ENCODE results near the gene IFNL4. TPM values are rescaled to one million over a fixed set of nuclear protein-coding genes. Genes with fewer than 3 reads are reported as not detected.

IFNL4 gene
- total RNA-seq, 1 donor from 2014 or later, result not detected

DNA sequence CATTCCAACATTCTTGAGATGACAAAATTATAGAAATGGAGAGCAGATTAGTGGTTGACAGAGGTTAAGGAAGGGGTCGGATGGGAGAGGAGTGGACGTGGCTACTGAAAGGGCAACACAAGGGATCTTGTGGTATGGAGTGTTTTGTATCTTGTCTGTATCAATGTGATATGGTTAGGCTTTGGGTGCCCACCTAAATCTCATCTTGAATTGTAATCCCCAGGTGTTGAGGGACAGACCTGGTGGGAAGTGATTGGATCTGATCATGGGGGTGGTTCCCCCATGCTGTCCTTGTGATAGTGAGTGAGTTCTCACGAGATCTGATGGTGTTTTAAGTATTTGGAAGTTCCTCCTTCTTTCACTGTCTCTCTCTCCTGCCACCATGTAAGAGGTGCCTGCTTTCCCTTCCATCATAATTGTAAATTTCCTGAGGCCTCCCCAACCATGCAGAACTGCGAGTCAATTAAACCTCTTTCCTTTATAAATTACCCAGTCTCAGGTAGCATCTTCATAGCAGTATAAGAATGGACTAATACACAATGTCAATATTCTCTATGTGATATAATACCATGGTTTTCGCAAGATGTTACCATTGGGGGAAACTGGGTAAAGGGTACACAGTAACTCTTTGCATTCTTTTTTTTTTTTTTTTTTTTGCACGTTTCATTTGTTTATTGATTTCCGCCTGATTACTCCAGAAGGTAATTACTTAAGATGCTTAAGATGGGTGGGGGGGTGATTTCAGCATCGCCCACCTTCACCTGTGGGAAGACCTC lies 4.9 kb upstream of the IFNL4 start:
- peaks cover 68% of the 10 kb centered on the region for H3K27me3 Mint-ChIP-seq (ENCODE audit: low read depth, unreplicated experiment)
- H3K4me3 Mint-ChIP-seq (ENCODE audit: unreplicated experiment), result no peak overlapping the region

GRCh38 chr19:39252458-39252857 lies 3.8 kb upstream of the IFNL4 start:
- H3K36me3 ChIP-seq (ENCODE audit: insufficient read depth, low read length), result no peaks in the 10 kb centered on the region
- Mint-ChIP-seq H3K9me3 (ENCODE audit: unreplicated experiment) (peaks cover 3% of the 10 kb centered on the region), H3K27me3 (ENCODE audit: low read depth, unreplicated experiment) (peaks cover 68% of the 10 kb centered on the region), H3K4me3 (ENCODE audit: unreplicated experiment) (no peak overlapping the region), H3K4me1 (ENCODE audit: low read depth, unreplicated experiment) (no peaks in the 10 kb centered on the region), H3K36me3 (ENCODE audit: low read depth, unreplicated experiment) (no peaks in the 10 kb centered on the region), H3K27ac (ENCODE audit: unreplicated experiment) (no peak overlapping the region)
- FAIRE-seq, result no peak
- no peaks in the 10 kb centered on the region for H3K79me2 ChIP-seq (ENCODE audit: insufficient read depth, low read length)
- DNase-seq (ENCODE audit: low read depth), result no peak
- TF ChIP-seq, protein P1, sequence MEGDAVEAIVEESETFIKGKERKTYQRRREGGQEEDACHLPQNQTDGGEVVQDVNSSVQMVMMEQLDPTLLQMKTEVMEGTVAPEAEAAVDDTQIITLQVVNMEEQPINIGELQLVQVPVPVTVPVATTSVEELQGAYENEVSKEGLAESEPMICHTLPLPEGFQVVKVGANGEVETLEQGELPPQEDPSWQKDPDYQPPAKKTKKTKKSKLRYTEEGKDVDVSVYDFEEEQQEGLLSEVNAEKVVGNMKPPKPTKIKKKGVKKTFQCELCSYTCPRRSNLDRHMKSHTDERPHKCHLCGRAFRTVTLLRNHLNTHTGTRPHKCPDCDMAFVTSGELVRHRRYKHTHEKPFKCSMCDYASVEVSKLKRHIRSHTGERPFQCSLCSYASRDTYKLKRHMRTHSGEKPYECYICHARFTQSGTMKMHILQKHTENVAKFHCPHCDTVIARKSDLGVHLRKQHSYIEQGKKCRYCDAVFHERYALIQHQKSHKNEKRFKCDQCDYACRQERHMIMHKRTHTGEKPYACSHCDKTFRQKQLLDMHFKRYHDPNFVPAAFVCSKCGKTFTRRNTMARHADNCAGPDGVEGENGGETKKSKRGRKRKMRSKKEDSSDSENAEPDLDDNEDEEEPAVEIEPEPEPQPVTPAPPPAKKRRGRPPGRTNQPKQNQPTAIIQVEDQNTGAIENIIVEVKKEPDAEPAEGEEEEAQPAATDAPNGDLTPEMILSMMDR (IDR thresholded peaks at IDR 0.05; ENCODE audit: insufficient read depth, low read depth, low read length), result no peak
- TF ChIP-seq EZH2 (IDR thresholded peaks at IDR 0.05; ENCODE audit: insufficient read depth, low read length), result no peak
- H3K4me3 ChIP-seq (ENCODE audit: insufficient read depth, low read depth, low read length), result no peak overlapping the region
- no peak overlapping the region for H3K4me2 ChIP-seq (ENCODE audit: low read length)
- no peaks in the 10 kb centered on the region for H4K20me1 ChIP-seq (ENCODE audit: insufficient read depth, low read length)
- no peaks in the 10 kb centered on the region for H3K9me3 ChIP-seq (ENCODE audit: insufficient read depth, low read depth, low read length)
- H3K27me3 ChIP-seq (ENCODE audit: insufficient read depth, low read length), result peaks cover 39% of the 10 kb centered on the region
- H3K4me1 ChIP-seq (ENCODE audit: insufficient read depth, low read length), result no peaks in the 10 kb centered on the region
- H2AFZ ChIP-seq (ENCODE audit: low read depth, low read length), result no peak overlapping the region
- no peak overlapping the region for H3K9ac ChIP-seq (ENCODE audit: low read length)
- H3K27ac ChIP-seq (ENCODE audit: low read depth, low read length), result no peak overlapping the region

More for the DNA sequence above, 4.9 kb upstream of the IFNL4 start:
- FAIRE-seq, result no peak
- no peaks in the 10 kb centered on the region for H3K79me2 ChIP-seq (ENCODE audit: insufficient read depth, low read length)
- no peak overlapping the region for H3K4me3 ChIP-seq (ENCODE audit: insufficient read depth, low read depth, low read length)
- no peaks in the 10 kb centered on the region for H4K20me1 ChIP-seq (ENCODE audit: insufficient read depth, low read length)
- H3K27ac ChIP-seq (ENCODE audit: low read depth, low read length), result no peak overlapping the region
- no peaks in the 10 kb centered on the region for H3K36me3 ChIP-seq (ENCODE audit: insufficient read depth, low read length)
- peaks cover 30% of the 10 kb centered on the region for H3K27me3 ChIP-seq (ENCODE audit: insufficient read depth, low read length)
- H2AFZ ChIP-seq (ENCODE audit: low read depth, low read length), result no peak overlapping the region
- no peaks in the 10 kb centered on the region for H3K4me1 ChIP-seq (ENCODE audit: insufficient read depth, low read length)
- H3K9ac ChIP-seq (ENCODE audit: low read length), result no peak overlapping the region
- no peak overlapping the region for H3K27ac Mint-ChIP-seq (ENCODE audit: unreplicated experiment)
- no peak for TF ChIP-seq EZH2 (IDR thresholded peaks at IDR 0.05; ENCODE audit: insufficient read depth, low read length)
- TF ChIP-seq, protein P1 (IDR thresholded peaks at IDR 0.05; ENCODE audit: insufficient read depth, low read depth, low read length), result no peak
- no peaks in the 10 kb centered on the region for H3K9me3 ChIP-seq (ENCODE audit: insufficient read depth, low read depth, low read length)
- no peaks in the 10 kb centered on the region for H3K36me3 Mint-ChIP-seq (ENCODE audit: low read depth, unreplicated experiment)
- H3K4me2 ChIP-seq (ENCODE audit: low read length), result no peak overlapping the region
- DNase-seq (ENCODE audit: low read depth), result no peak
- peaks cover 4% of the 10 kb centered on the region for H3K4me1 Mint-ChIP-seq (ENCODE audit: low read depth, unreplicated experiment)
- H3K9me3 Mint-ChIP-seq (ENCODE audit: unreplicated experiment), result peaks cover 3% of the 10 kb centered on the region

- Mint-ChIP-seq H3K27ac (ENCODE audit: unreplicated experiment) (no peak overlapping the region), H3K36me3 (ENCODE audit: low read depth, unreplicated experiment) (no peaks in the 10 kb centered on the region), H3K9me3 (ENCODE audit: unreplicated experiment) (peaks cover 3% of the 10 kb centered on the region), H3K27me3 (ENCODE audit: low read depth, unreplicated experiment) (peaks cover 71% of the 10 kb centered on the region), H3K4me1 (ENCODE audit: low read depth, unreplicated experiment) (no peaks in the 10 kb centered on the region), H3K4me3 (ENCODE audit: unreplicated experiment) (no peak overlapping the region)
- no peak overlapping the region for H3K4me2 ChIP-seq (ENCODE audit: low read length)
- H2AFZ ChIP-seq (ENCODE audit: low read depth, low read length), result no peak overlapping the region
- H3K79me2 ChIP-seq (ENCODE audit: insufficient read depth, low read length), result no peaks in the 10 kb centered on the region
- no peaks in the 10 kb centered on the region for H3K36me3 ChIP-seq (ENCODE audit: insufficient read depth, low read length)
- DNase-seq (ENCODE audit: low read depth) (no peak), FAIRE-seq (no peak)
- H3K4me1 ChIP-seq (ENCODE audit: insufficient read depth, low read length), result no peaks in the 10 kb centered on the region
- no peaks in the 10 kb centered on the region for H4K20me1 ChIP-seq (ENCODE audit: insufficient read depth, low read length)
- H3K27ac ChIP-seq (ENCODE audit: low read depth, low read length), result no peak overlapping the region
- H3K4me3 ChIP-seq (ENCODE audit: insufficient read depth, low read depth, low read length), result no peak overlapping the region
- H3K9ac ChIP-seq (ENCODE audit: low read length), result no peak overlapping the region
- TF ChIP-seq EZH2 (IDR thresholded peaks at IDR 0.05; ENCODE audit: insufficient read depth, low read length), result no peak
- TF ChIP-seq, protein P1 (IDR thresholded peaks at IDR 0.05; ENCODE audit: insufficient read depth, low read depth, low read length), result no peak
- H3K27me3 ChIP-seq (ENCODE audit: insufficient read depth, low read length), result peaks cover 43% of the 10 kb centered on the region
- H3K9me3 ChIP-seq (ENCODE audit: insufficient read depth, low read depth, low read length), result no peaks in the 10 kb centered on the region
These were observed 3.2 kb upstream of the IFNL4 start for GRCh38 chr19:39251846-39252245.

All from astrocyte (in vitro differentiated cells and primary cell).